ENCODE results near the gene PGF. TPM values are rescaled to one million over a fixed set of nuclear protein-coding genes. Genes with fewer than 3 reads are reported as not detected.
A peak's percentile ranks its signal among the peaks of the same experiment; 100 is the strongest.

PGF gene
- total and polyA plus RNA-seq, 2 of the 13 experiments (the other 11 are each of a cell fraction or from before 2014, with no cell fraction given) = 10.7 to 27.5 TPM

- no peak for TF ChIP-seq ZFP91 (CRISPR knock-in tag; IDR thresholded peaks at IDR 0.05; ENCODE audit: borderline replicate concordance)
- TF ChIP-seq ZNF142 (CRISPR knock-in tag; IDR thresholded peaks at IDR 0.05) = no peak; the same call in 1 of the 2 replicates
- no peak for TF ChIP-seq NFIC (IDR thresholded peaks at IDR 0.05; ENCODE audit: low read length)
- no peak for TF ChIP-seq SUZ12 (IDR thresholded peaks at IDR 0.05; ENCODE audit: low read depth, low read length)
- TF ChIP-seq BRF2 (CRISPR knock-in tag; IDR thresholded peaks at IDR 0.05) = 0 out of 2 replicates have a peak, but pooled peaks have one; percentile 25
- peak; percentile 39; the same call in 1 of the 2 replicates for TF ChIP-seq HOXA3 (CRISPR knock-in tag; IDR thresholded peaks at IDR 0.05)
- TF ChIP-seq ZBTB2 (CRISPR knock-in tag; IDR thresholded peaks at IDR 0.05; ENCODE audit: low read depth) = 0 out of 2 replicates have a peak, but pooled peaks have one; percentile 30
- TF ChIP-seq ZFP82 (CRISPR knock-in tag; IDR thresholded peaks at IDR 0.05; ENCODE audit: borderline replicate concordance) = peak; percentile 54; the same call in 1 of the 2 replicates
- peak; percentile 15 for TF ChIP-seq YY1 (IDR thresholded peaks at IDR 0.05; ENCODE audit: insufficient read depth, insufficient replicate concordance, low read depth, low read length)
- no peak for TF ChIP-seq ARHGAP35 (CRISPR knock-in tag; IDR thresholded peaks at IDR 0.05; ENCODE audit: borderline replicate concordance)
- no peak for TF ChIP-seq ZNF615 (CRISPR knock-in tag; IDR thresholded peaks at IDR 0.05; ENCODE audit: borderline replicate concordance)
- TF ChIP-seq ATF2 (CRISPR knock-in tag; IDR thresholded peaks at IDR 0.05) = peak; percentile 37; the same call in 1 of the 2 replicates
- TF ChIP-seq POLR2AphosphoS5 (IDR thresholded peaks at IDR 0.05; ENCODE audit: low read depth, low read length) = peak; percentile 88
- TF ChIP-seq GABPB1 (CRISPR knock-in tag; IDR thresholded peaks at IDR 0.05) = peak; percentile 64; the same call in 1 of the 2 replicates
- TF ChIP-seq ATF1 (CRISPR knock-in tag; IDR thresholded peaks at IDR 0.05) = no peak
- TF ChIP-seq ZNF737 (CRISPR knock-in tag; IDR thresholded peaks at IDR 0.05; ENCODE audit: borderline replicate concordance) = no peak
- TF ChIP-seq POLR2A (IDR thresholded peaks at IDR 0.05; ENCODE audit: insufficient read depth in 1 of 2, low read depth in 2 of 2, low read length in 2 of 2) = peak in 1 of 2 experiments; percentile 78; a peak in 2 of 4 replicates
These were observed at the start of gene PGF (continued) for GRCh38 chr14:74955229-74956026.
